LHCN-M2 (cell line): ENCODE data around the gene DCC. TPM values are rescaled to one million over a fixed set of nuclear protein-coding genes. Genes with fewer than 3 reads are reported as not detected.

ENCODE experiments used
- DNase-seq: peaks from one replicate; pipeline ENCODE4 v3.0.0-alpha.2; 2012; ENCODE audit warnings: low read depth
- total RNA-seq: library from RNA; depleted of rRNA; stranded (reverse); fragments of >200 nt; gene quantifications from 2 replicates; pipeline ENCODE4 v1.2.3, GENCODE V29; 2014

Gene DCC
- total RNA-seq, 1 experiment from 2014 or later = not detected

DNA sequence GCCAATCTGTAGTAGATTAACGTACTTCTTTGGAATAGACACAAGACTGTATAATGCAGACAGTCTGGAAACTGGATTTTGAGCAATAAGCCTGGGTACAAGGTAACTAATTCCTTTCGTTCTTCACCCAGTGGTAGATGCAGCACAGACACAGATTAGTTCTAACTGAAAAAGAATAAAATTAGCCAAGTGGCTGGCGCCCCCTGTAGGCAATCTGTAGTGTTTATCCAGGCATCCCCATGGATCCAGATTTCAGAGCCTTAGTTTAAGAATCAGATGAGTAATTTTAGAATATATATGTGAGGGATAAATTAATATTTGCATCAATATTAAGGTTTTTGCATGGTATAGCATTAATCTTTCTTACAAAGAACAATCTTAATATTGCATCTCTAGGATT lies 563.9 kb downstream of the DCC start:
- no peak for DNase-seq

DNA sequence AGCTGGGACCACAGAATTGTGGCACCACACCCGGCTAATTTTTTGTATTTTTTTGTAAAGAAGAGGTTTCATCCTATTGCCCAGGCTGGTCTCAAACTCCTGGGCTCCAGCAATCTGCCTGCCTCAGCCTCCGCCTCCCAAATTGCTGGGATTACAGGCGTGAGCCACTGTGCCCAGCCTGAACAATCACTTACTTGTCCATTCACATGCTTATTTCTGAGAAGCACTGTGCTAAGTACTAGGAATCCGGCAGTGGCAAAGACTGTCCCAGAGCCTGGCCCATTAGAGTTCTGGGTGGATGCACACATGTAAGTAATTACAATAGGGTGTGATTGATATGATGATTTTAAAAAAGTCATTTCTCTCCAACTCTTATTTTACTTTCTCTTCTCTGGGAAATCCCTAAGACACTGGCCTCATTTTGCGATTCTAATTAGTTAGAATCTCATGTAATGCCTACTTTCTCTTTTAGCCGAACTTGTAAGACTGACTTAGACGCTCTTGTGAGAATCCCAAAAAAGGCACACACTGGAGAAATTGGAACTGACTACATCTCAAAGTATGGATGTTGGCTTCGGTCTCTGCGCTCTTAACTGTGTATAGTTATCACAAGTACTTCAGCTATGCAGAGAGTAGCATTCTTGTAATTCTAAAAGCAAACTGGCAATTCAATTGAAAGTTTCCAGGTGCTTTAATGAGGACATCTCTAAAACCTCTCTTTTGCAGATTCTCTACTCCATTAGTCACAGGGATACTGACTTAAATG lies 567.7 kb downstream of the DCC start:
- DNase-seq = no peak

DNA sequence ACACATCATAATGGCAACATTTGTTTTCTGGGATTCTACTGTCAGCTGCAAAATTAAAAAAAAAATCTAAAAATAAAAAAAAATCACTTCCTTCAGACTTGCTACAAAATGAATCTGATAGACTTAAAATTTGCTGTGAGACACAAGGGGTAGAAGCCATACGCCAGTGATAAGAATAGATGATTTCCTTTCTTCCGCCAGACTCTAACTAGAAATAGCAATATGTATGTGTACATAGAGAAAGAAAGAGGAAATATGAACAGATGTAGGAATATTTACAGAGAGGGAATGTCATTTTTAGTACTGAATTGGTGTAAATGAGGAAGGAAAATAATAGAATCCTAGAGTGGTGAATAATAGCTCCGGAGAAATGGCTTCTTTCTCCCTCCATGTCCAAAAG lies 574.2 kb downstream of the DCC start:
- no peak for DNase-seq

- no peak for DNase-seq
These were observed 580.7 kb downstream of the DCC start for GRCh38 chr18:52920665-52921064.

- no peak for DNase-seq
These were observed 593.4 kb downstream of the DCC start for GRCh38 chr18:52933356-52933755.

GRCh38 chr18:52936931-52937330 lies 596.9 kb downstream of the DCC start:
- no peak for DNase-seq

DNA sequence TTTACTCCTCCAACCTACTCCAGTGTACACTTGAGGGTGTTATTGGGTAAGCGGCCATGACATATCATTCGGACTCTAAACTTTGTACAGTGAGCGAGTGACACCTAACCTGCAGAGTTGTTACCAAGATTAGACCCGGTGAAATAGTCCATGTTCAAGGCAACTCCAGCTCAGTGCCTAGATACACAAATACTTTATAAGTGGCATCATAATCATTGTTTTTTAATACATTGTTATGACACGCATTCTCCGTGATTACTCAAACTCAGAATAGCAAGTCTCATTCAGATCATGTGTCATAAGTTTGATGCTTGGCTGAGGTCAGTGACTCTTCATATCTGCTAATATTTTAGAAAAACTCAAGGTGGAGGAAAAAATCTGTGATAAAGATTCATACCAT lies 597.8 kb downstream of the DCC start:
- DNase-seq = no peak

GRCh38 chr18:52945552-52945951 lies 605.6 kb downstream of the DCC start:
- DNase-seq = no peak

DNA sequence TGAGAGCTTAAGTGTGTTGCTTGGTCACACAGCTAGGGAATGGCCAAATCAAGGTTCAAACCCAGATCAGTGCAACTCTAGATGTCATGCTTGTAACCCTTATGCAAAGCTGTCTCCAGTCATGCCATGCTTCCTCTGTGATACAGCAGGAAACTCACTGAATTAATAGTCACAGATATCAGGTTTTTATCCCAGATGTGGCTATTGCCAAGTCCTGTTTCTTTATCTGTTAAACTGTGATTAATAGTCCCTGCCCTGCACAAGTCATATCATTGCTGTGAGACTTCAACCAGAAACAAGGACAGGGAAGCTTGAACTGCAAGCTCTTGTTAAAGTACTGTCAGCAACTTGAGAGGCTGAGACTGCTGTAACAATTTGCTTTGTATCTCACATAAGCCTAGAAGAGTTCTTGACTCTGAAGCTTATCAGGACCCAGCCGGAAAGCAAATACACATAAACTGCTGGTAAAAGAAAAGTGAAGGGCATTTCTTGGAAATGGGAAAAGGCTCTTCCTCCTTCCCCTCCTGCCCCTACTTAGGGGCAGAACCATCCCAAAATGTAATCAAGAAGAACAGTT lies 609.0 kb downstream of the DCC start:
- no peak for DNase-seq

GRCh38 chr18:52950155-52950554 lies 610.2 kb downstream of the DCC start:
- no peak for DNase-seq

GRCh38 chr18:52953387-52953786 lies 613.4 kb downstream of the DCC start:
- no peak for DNase-seq

DNA sequence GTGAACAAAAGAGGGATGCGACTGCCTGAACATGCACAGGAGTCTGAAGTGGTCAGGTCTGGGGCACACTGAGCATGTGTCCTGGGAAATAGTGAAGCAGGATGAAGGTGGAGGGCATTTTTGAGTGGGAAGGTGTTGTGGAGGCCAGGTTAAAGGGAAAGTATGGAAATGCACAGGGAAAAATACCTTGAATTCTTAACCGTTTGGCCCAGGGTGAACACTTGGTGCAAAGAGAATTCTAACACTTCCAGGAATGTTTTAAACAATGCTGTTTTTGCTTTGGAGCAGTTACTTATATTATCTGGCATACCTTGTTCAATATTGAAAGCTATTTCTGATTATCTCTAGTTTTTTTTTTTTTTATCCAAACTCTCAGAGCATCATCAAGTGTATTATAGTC lies 623.5 kb downstream of the DCC start:
- no peak for DNase-seq

DNA sequence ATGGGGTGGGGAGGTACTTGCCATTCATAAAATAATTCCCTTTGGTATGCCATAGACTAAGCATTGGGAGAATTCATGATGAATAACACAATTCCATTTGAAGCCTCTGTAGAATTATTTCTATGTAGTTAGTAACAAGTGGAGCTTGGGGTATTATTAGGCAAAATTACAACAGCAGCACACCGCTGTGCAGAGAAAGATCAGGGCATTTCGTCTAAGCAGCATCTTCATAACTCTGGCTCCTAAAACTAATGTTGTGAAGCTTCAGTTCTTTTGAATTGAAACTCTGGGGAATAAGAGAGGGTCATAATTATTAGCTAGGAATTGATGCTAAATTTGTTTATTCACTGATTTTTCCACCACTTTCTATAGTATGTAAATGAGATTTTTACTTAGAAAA lies 630.7 kb downstream of the DCC start:
- DNase-seq = no peak

DNA sequence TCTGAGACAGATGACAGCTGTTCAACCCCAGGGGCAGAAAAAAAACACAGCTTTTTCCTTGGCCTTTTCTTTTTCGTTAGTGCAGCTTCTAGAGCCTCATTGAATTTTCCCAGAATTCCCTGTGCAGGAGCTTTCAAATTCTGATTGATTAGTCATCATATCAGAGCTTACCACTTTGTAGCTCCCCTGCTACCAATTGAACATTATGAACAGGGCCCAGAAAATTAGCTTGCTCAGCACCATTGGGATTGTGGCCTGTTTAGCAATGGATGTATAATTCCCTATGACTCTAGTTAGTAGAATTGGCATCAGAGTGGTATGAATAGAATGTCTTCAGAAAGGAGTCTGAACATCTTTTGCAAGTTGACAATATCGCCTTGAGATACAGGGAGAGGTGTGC lies 631.1 kb downstream of the DCC start:
- DNase-seq = no peak

- DNase-seq = no peak
These were observed 639.9 kb downstream of the DCC start for GRCh38 chr18:52979892-52980291.

DNA sequence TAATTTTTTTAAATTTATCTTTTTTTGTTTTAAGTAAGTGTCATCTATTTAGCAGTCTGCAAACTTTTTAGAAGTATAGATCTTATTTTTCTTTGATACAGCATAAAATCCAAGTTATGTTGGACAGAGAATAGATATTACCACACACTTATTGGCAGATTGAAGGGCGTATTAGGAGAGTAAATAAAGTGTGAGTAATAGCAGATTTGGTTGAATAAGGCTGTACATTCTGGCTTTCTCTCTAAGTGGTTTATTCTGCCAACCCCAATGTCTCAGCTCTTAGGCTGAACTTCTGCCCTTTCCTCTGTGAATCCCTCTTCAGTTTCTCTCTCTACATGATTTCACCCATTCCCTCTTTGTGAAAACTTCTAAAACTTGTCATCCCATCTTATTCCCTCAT lies 651.2 kb downstream of the DCC start:
- no peak for DNase-seq

DNA sequence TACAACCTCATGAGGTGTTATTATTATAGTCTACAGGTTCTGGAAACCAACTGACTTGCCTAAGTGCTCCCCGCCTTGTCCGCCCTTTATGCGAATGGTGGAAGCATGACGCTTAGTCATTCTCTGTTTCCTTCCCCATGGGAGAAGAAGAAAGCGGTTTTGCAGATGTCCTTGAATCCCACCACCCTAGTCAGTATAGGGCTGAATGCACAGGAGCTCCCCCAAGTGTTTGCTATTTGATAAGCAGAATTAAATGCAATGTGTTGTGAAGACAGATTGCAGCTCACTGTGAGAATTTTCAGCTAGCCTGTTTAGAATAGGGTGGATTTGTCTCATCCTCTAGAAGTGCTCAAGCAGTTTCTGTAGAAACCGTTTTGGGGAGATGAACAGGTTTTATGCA lies 652.0 kb downstream of the DCC start:
- no peak for DNase-seq

DNA sequence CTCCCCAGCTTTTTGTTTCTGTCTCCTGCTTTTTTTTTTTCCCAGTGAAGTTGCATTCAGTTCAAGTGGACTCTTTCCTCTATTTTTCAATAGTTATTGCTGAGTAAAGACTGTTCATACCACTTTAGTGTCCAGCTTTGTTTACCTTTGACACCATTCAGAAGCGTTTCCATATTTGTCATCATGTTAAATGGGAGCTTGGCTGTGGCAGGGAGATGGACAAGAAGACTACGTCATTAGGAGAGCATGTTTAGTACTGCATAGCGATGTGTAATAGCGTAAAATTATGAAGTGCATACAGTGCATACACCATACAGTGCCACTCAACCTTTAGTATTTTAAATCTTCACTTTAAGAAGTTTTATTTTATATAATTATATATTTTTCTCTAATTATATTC lies 655.9 kb downstream of the DCC start:
- no peak for DNase-seq

DNA sequence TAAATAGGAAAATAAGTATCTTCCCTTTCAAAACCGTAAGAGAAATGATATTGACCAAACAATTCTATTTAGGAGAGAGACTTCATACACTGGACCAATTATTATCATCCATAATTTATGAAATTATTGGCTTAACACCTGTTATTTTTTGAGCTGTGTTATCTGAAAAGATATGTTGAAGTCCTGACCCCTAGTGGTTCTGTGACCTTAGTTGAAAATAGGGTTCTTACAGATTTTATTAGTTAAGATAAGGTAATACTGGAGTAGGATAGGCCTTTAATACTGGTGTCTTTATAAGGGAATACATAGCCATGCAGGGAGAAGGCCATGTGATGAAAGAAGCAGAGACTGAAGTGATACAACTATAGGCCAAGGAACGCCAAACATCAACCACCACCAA lies 659.6 kb downstream of the DCC start:
- no peak for DNase-seq

- DNase-seq = no peak
These were observed 664.8 kb downstream of the DCC start for GRCh38 chr18:53004798-53005197.

GRCh38 chr18:53018791-53019190 lies 678.8 kb downstream of the DCC start:
- DNase-seq = no peak

DNA sequence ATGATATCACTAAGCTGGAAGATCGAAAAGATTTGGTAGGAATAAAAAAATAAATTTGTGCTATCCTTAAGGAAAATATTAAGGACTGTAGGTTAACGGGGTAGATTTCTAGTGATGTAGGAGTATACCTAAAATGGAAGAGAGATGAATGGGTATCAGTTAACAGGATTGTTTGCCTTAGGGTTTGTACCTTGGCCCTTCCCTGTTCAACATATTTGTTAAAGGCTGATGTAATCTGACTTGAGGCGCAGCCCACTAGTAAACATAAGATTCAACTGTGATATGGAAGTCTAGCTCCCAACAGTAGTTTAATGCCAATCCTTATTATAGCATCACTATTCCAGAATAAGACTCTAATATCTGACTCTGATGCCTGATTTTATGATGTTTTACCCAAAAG lies 685.2 kb downstream of the DCC start:
- DNase-seq = no peak

DNA sequence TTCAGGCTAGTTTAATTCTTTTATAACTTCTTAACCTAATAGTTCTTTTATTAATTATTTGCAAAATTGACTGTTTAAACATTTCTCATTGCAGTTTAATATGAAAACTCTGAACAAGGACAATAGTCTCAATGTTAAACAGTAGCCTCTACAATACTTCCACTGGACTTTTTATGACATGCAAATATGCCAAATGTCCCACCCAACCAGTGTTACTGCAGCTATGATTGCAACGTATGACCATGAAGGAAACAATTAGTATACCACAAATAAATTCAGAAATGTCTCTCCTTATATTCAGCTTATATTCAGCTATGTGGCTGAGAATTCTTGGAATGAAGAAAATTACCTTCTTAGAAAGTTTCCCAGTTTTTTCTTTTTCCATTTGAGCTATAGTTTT lies 688.6 kb downstream of the DCC start:
- DNase-seq = no peak

DNA sequence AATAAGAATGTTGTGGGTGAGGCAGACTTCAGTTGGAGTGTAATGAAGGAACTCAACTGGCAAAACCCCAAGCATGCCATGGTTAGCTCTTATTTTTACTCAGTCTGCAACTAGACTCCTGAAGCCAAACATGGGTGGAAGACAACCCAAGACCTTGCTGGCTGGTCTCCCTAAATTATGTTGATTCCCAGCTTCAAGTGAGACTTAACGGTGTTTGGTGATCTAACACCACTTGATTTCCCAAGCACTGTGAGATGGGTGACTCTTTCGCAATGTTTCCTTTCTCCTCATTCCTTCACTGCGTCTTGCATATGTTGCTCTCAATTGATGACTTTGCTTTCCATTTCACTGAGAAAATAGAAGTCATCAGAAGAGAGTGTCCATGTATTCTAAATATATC lies 693.1 kb downstream of the DCC start:
- no peak for DNase-seq
